SK-N-SH (cell line): ENCODE measurements around the gene GOLGA6L1.
"Not testable (repeated sequence)": the region's sequence is repeated elsewhere in the genome, so short reads cannot be mapped to it uniquely, and the experiment has no call there.

Source experiments
- CTCF ChIP-seq: fragments of 200-600 bp; sonication (generic); IDR thresholded peaks from 2 replicates; pipeline ENCODE4 v1.6.1; 2017; ENCODE audit warnings: antibody characterized with exemption, mild to moderate bottlenecking, moderate library complexity
- EP300 ChIP-seq, 2 experiments: IDR thresholded peaks; 2 replicates each; pipeline versions ENCODE4 v1.4.0 to v1.6.1; 2012; ENCODE audit warnings: borderline replicate concordance in 1 of 2, low read depth in 1 of 2, low read length in 1 of 2
- GATA2 ChIP-seq: sonication (generic); formaldehyde crosslinking; IDR thresholded peaks from 2 replicates; pipeline ENCODE4 v1.5.0; 2020; ENCODE audit warnings: mild to moderate bottlenecking, missing genetic modification reagents
- MAX ChIP-seq: IDR thresholded peaks from 2 replicates; pipeline ENCODE4 v1.4.0; 2012; ENCODE audit warnings: low read depth
- POLR2AphosphoS5 ChIP-seq: IDR thresholded peaks from 2 replicates; pipeline ENCODE4 v1.6.1; 2012; ENCODE audit warnings: low read depth, low read length

GRCh38 chr15:23136722-23137121 lies at the start of gene GOLGA6L1:
- not testable (repeated sequence) for TF ChIP-seq MAX; POLR2AphosphoS5; EP300 (IDR thresholded peaks at IDR 0.05; ENCODE audit: borderline replicate concordance in 1 of 2, low read depth in 1 of 2, low read length in 1 of 2); GATA2 (CRISPR knock-in tag); CTCF
